Measurements from ENCODE around the gene GATA6. TPM values are rescaled to one million over a fixed set of nuclear protein-coding genes. Genes with fewer than 3 reads are reported as not detected.

Gene GATA6
- total and polyA plus RNA-seq, 2 of the 8 experiments (the other 6 are each of a cell fraction or from before 2014, with no cell fraction given): 0.09 TPM; not detected in 1

- FAIRE-seq: no peak
- H4K8ac ChIP-seq (ENCODE audit: extremely low read depth, insufficient read depth, low read length): no peak overlapping the region
- H2AK5ac ChIP-seq (ENCODE audit: low read depth, low read length): no peak overlapping the region
- no peak overlapping the region for H2AFZ ChIP-seq (ENCODE audit: low read length)
- no peak overlapping the region for H3K27ac ChIP-seq (ENCODE audit: low read depth, low read length)
- no peak overlapping the region for H2BK120ac ChIP-seq (replicated peaks; ENCODE audit: low read depth, low read length)
- H3K36me3 ChIP-seq (ENCODE audit: control insufficient read depth in 2 of 4, insufficient read depth in 4 of 4, low read length in 3 of 4): no peaks in the 10 kb centered on the region
- H3K9me3 ChIP-seq (ENCODE audit: insufficient read depth in 2 of 2, low read depth in 1 of 2, low read length in 1 of 2): no peaks in the 10 kb centered on the region
- H3K23me2 ChIP-seq (ENCODE audit: low read depth, low read length): no peaks in the 10 kb centered on the region
- 86% methylated on average over 4 of the region's 5 CpGs; no CpG with 5 or more reads in 1 of the 2 experiments for WGBS, 2 experiments (ENCODE audit: extremely low coverage in 1 of 2, insufficient coverage in 1 of 2, insufficient read length in 1 of 2, insufficient replicate concordance in 2 of 2, low coverage in 1 of 2, low lambda C conversion rate in 2 of 2, missing lambda C conversion rate in 1 of 2)
- H3K56ac ChIP-seq (replicated peaks; ENCODE audit: insufficient read length, low read depth, low read length): no peak overlapping the region
- no peak overlapping the region for H2BK12ac ChIP-seq (ENCODE audit: low read depth, low read length)
- H3K14ac ChIP-seq (ENCODE audit: insufficient read length): no peak overlapping the region
- no peak overlapping the region for H4K5ac ChIP-seq (ENCODE audit: insufficient read length, low read depth, low read length)
- H2BK5ac ChIP-seq (ENCODE audit: low read depth, low read length): no peak overlapping the region
- no peak overlapping the region for H3K9ac ChIP-seq (replicated peaks in 1 of 4; ENCODE audit: extremely low read depth in 1 of 4, low read depth in 3 of 4, low read length in 3 of 4)
- peaks cover 0 to 24% (median 11%) of the 10 kb centered on the region in 4 experiments; a peak in 6 of 7 replicates for H3K27me3 ChIP-seq (replicated peaks in 1 of 4; ENCODE audit: control insufficient read depth in 3 of 4, extremely low read depth in 1 of 4, insufficient read depth in 3 of 4, low read length in 3 of 4)
- no peak overlapping the region for H3K4me2 ChIP-seq (ENCODE audit: insufficient read depth in 1 of 2, low read depth in 2 of 2, low read length in 2 of 2)
- H4K20me1 ChIP-seq (replicated peaks in 1 of 2; ENCODE audit: control insufficient read depth in 1 of 2, insufficient read depth in 2 of 2, low read length in 2 of 2): no peaks in the 10 kb centered on the region
- H4K91ac ChIP-seq (replicated peaks; ENCODE audit: insufficient read length, low read length): no peak overlapping the region
- no peak overlapping the region for H3K23ac ChIP-seq (ENCODE audit: insufficient read length)
- H2BK15ac ChIP-seq (ENCODE audit: low read length): no peak overlapping the region
- POLR2A ChIA-PET (ENCODE audit: partially characterized antibody): no interaction called here
- H3K79me2 ChIP-seq (ENCODE audit: control insufficient read depth in 1 of 2, insufficient read depth in 2 of 2, low read length in 2 of 2): no peaks in the 10 kb centered on the region
- H3K18ac ChIP-seq (ENCODE audit: extremely low read depth, low read length): no peak overlapping the region
- no peaks in the 10 kb centered on the region for H3K4me1 ChIP-seq (replicated peaks in 1 of 4; ENCODE audit: control insufficient read depth in 3 of 4, insufficient read depth in 4 of 4, low read length in 3 of 4)
- no peak overlapping the region for H3K4ac ChIP-seq (replicated peaks; ENCODE audit: insufficient read length, low read depth, low read length)
- DNase-seq (ENCODE audit: low read depth in 1 of 2, low spot score in 2 of 2): no peak
- CTCF ChIA-PET (ENCODE audit: partially characterized antibody): interaction anchor here (0.6 to 2.2 kb wide), 6 partner anchors 12 to 343 kb away, joined by 3 to 7 read pairs (median 5); no protein-coding TSS in a partner anchor
- TF ChIP-seq E2F6 (IDR thresholded peaks at IDR 0.05) (no peak), ATF2 (IDR thresholded peaks at IDR 0.05; ENCODE audit: low read length) (no peak), PHF8 (conservative IDR thresholded peaks at IDR 0.05; ENCODE audit: low read depth, low read length) (no peak), RAD21 (IDR thresholded peaks at IDR 0.05 in 1 of 2, conservative IDR thresholded peaks at IDR 0.05 in 1 of 2; ENCODE audit: low read depth in 2 of 2, low read length in 2 of 2) (no peak), BCL11A (IDR thresholded peaks at IDR 0.05; ENCODE audit: low read depth in 2 of 2, low read length in 2 of 2) (no peak), FOSL1 (IDR thresholded peaks at IDR 0.05; ENCODE audit: insufficient read depth, low read depth, low read length) (no peak), SRF (IDR thresholded peaks at IDR 0.05; ENCODE audit: low read depth, low read length) (no peak), RXRA (IDR thresholded peaks at IDR 0.05; ENCODE audit: insufficient read depth, low read depth, low read length) (no peak), CREB1 (IDR thresholded peaks at IDR 0.05) (no peak), SIX5 (IDR thresholded peaks at IDR 0.05; ENCODE audit: low read depth, low read length) (no peak), CBX5 (IDR thresholded peaks at IDR 0.05; ENCODE audit: low read depth, low read length) (no peak)
- H3K4me3 ChIP-seq (ENCODE audit: extremely low read depth in 1 of 4, insufficient read depth in 2 of 4, low read depth in 3 of 4, low read length in 4 of 4): no peak overlapping the region
- no peak overlapping the region for H2BK20ac ChIP-seq (ENCODE audit: low read length)
- no peaks in the 10 kb centered on the region for H3K79me1 ChIP-seq (ENCODE audit: low read depth, low read length)
Observed at GRCh38 chr18:22218835-22219234, 49.4 kb downstream of the GATA6 start.
